HG03039 (cell line): Measurements from ENCODE around the gene GOLGA6L24.
"Not testable (repeated sequence)": the region's sequence is repeated elsewhere in the genome, so short reads cannot be mapped to it uniquely, and the experiment has no call there.

Experiments used
- ATAC-seq: cut with Tn5 transposase; IDR thresholded peaks from one replicate; pipeline ENCODE4 v1.9.1; 2021; ENCODE audit warnings: mild to moderate bottlenecking, moderate library complexity; ENCODE audit not compliant: unreplicated experiment

The GOLGA6L24 gene

GRCh38 chr15:28357984-28358383 lies at the start of gene GOLGA6L24:
GOLGA6L24 (minus strand) TSS chr15:28358084; CDS start chr15:28358023, 61 bp downstream.
- ATAC-seq = not testable (repeated sequence)

DNA sequence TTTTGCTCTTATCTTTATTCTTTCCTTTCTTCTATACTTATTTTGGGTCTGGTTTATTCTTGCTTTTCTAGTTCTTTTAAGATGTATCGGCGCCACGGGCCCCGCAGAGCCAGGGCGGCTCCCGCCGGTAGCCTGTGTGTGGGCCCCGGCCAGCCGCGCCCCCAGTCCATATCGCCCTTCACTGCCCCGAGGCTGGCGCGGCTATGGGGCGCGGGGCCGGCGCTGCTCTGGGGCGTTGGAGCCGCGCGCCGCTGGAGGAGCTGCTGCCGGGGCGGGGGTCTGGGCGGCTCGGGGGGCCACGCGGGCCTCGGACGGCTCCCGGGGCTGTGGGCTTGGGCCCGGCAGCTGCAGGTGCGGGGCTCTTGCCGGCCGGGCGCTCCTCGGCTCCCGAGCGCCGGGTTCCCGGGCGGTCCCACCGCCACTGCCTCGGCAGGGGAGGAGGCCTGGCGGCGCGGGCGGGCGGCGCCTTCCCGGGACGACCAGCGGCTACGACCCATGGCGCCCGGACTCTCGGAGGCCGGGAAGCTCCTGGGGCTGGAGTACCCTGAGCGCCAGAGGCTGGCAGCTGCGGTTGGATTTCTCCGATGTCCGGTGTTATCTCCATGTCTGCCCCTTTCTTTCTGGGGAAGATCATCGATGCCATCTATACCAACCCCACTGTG lies 45.0 kb upstream of the GOLGA6L24 start:
- ATAC-seq = not testable (repeated sequence)

DNA sequence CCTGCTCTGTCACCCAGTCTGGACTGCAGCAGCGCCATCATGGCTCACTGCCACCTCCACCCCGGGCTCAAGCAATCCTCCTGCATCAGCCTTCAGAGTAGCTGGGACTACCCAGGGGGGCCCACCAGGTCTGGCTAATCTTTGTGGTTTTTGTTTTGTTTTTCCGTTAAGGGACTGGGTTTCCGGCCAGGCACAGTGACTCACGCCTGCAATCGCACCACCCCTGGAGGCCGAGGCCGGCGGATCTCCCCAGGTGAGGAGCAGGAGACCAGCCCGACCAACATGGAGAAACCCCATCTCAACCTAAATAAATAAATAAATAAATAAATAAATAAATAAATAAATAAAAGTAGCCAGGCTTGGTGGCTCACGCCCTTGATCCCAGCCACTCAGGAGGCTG lies 38.1 kb upstream of the GOLGA6L24 start:
- not testable (repeated sequence) for ATAC-seq

DNA sequence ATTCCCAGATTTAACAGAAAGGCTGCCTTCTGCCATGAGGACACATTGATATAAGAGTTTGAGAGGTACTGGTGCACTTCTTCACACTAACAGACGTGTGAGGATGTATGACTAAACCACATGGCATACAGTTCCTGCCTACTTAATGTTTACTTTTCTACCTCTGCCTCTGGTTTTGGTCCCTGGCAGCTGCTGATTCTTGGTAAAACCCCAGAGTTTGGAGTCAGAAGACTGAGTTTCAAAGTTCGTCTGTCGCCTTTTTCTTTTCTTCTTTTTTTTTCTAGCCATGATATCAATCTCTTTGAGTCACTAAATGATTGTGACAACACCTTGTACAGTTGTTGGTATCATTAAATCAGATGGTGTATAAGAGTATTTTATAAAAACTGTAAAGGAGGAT lies 22.2 kb upstream of the GOLGA6L24 start:
- not testable (repeated sequence) for ATAC-seq

DNA sequence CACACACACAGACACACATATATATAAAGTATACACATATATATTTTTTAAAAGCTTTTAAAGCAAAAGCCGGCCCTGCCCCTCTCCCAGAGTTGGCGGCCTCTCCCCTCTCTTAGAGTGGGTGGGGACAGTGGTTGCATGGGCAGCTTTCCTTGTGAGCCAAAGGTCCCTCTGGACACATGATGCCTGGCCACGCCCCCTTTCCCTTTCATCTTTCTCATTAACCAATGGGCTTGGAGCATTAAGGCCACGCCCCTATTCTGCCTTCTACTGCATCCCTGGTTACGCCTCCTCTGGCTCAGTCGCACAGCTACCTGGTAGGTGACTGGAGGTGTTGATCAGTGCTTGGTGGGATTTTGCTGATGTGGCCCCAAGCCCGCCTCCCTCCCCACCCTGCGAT lies 20.5 kb upstream of the GOLGA6L24 start, which contains the start of gene GOLGA8F:
Gene GOLGA8F, plus strand, starts transcription at position 301 of the 400 bp plus-strand sequence. Its CDS starts 98 bp downstream, at position 399.
- not testable (repeated sequence) for ATAC-seq

- not testable (repeated sequence) for ATAC-seq
Measured at GRCh38 chr15:28365502-28365901, 7.6 kb upstream of the GOLGA6L24 start.

GRCh38 chr15:28322129-28322588 lies 35.7 kb downstream of the GOLGA6L24 start, which contains the start of gene HERC2:
HERC2 (minus strand) TSS chr15:28322179; CDS start chr15:28321433, 746 bp downstream.
- ATAC-seq = not testable (repeated sequence)

GRCh38 chr15:28321358-28322078 lies 36.4 kb downstream of the GOLGA6L24 start:
- ATAC-seq = not testable (repeated sequence)

GRCh38 chr15:28319725-28320124 lies 38.2 kb downstream of the GOLGA6L24 start:
- not testable (repeated sequence) for ATAC-seq

DNA sequence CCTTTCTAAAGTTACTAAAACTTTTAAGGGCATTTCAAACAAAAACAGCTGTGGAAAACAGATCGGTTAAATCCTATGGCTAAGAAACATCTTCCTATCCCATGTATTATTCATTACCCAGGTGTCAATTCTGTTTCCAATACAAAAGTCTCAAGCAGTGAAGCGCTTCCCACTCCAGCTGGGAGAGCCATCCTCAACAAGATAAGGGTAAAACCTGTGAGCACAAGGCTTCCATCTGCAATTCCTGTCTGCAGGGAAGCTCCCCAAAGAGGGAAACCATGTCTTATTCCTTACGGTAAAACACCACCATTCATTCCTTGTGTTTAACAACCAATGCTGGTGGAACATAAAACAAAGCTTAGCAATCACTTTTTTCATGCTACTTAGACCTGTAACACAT lies 39.1 kb downstream of the GOLGA6L24 start:
- not testable (repeated sequence) for ATAC-seq

- ATAC-seq = not testable (repeated sequence)
Measured at GRCh38 chr15:28318122-28318521, 39.8 kb downstream of the GOLGA6L24 start.

GRCh38 chr15:28316958-28317357 lies 40.9 kb downstream of the GOLGA6L24 start:
- not testable (repeated sequence) for ATAC-seq

DNA sequence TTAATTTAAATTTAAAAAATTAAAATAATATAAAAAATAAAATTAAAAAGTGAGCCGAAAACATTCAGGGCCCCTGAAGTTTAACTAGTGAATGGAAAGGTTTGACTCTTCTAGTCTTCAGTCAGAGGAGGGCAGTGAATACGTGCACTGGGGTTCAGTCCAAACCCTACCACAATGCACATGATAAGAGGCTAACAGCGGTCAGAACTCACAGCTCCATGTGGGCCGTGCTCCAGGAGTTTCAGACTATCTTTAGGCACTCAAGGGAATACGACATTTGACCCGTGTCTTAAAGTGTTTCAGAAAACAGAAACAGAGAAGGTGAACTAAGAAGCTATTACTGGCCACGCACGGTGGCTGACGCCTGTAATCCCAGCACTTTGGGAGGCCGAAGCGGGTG lies 47.4 kb downstream of the GOLGA6L24 start:
- ATAC-seq = not testable (repeated sequence)

DNA sequence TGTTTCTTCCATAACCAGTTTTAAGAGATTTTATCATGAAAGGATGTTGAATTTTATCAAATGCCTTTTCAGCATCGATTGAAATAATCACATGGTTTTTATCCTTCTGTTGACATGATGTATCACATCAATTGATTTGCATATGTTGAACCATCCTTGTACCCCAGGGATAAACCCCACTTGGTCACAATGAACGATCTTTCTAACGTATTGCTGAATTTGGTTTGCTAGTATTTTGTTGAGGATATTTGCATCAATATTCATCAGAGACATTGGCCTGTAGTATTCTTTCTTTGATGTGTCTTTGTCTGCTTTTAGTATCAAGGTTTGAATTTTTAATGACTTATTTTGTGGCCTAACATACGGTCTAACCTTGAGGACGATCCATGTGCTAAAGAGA lies 49.2 kb downstream of the GOLGA6L24 start:
- ATAC-seq = not testable (repeated sequence)
